OCI-LY7 (cell line): ENCODE results near the gene TMEM151A. TPM values are rescaled to one million over a fixed set of nuclear protein-coding genes. Genes with fewer than 3 reads are reported as not detected.
A peak's percentile ranks its signal among the peaks of the same experiment; 100 is the strongest.
"Not testable (repeated sequence)": the region's sequence is repeated elsewhere in the genome, so short reads cannot be mapped to it uniquely, and the experiment has no call there.

Experiments used
- BruUV-seq: library from RNA; stranded (reverse); fragments of 400-500 nt; replicated peaks from 2 replicates; lab custom pipeline; 2021; lab: Mats Ljungman, UMichigan
- CTCF ChIA-PET: fragments of 300-600 bp; sonication (Branson Sonifier 250); formaldehyde crosslinking; loops from one replicate; lab custom pipeline; 2022; ENCODE audit warnings: antibody characterized with exemption; ENCODE audit not compliant: unreplicated experiment; lab: Charles Lee
- POLR2A ChIA-PET: fragments of 300-600 bp; sonication (Branson Sonifier 250); formaldehyde crosslinking; loops from one replicate; lab custom pipeline; 2022; ENCODE audit warnings: antibody characterized with exemption; lab: Charles Lee
- DNase-seq: peaks from one replicate; pipeline ENCODE4 v3.0.0-alpha.2; 2015; ENCODE audit warnings: low spot score
- H2AFZ ChIP-seq: fragments of 200-600 bp; sonication (generic), shearing (Covaris generic); 2 replicates; pipeline ENCODE4 v1.6.1; 2014; ENCODE audit warnings: mild to moderate bottlenecking, antibody characterized with exemption, low read length, moderate library complexity
- H3K27ac ChIP-seq: fragments of 200-600 bp; sonication (generic); 2 replicates; pipeline ENCODE4 v1.5.1; 2014; ENCODE audit warnings: mixed run types, low read depth, mild to moderate bottlenecking, moderate library complexity, low read length, inconsistent platforms; ENCODE audit not compliant: poor library complexity, severe bottlenecking
- H3K36me3 ChIP-seq: fragments of 200-600 bp; sonication (generic); 2 replicates; pipeline ENCODE4 v1.6.1; 2014; ENCODE audit warnings: mild to moderate bottlenecking, antibody characterized with exemption, low read length, moderate library complexity, mixed read lengths; ENCODE audit not compliant: insufficient read depth
- H3K4me1 ChIP-seq: fragments of 200-600 bp; sonication (generic); 2 replicates; pipeline ENCODE4 v1.5.1; 2014; ENCODE audit warnings: mild to moderate bottlenecking, low read length; ENCODE audit not compliant: insufficient read depth, poor library complexity, severe bottlenecking
- H3K4me2 ChIP-seq: fragments of 200-600 bp; sonication (generic); 2 replicates; pipeline ENCODE4 v1.6.1; 2014; ENCODE audit warnings: mild to moderate bottlenecking, low read length
- H3K4me3 ChIP-seq: fragments of 200-600 bp; sonication (generic); 2 replicates; pipeline ENCODE4 v1.5.1; 2014; ENCODE audit warnings: mild to moderate bottlenecking, low read depth, low read length; ENCODE audit not compliant: poor library complexity, severe bottlenecking
- H3K79me2 ChIP-seq: fragments of 200-600 bp; sonication (generic); 2 replicates; pipeline ENCODE4 v1.6.1; 2016; ENCODE audit warnings: low read depth, mild to moderate bottlenecking, low read length, moderate library complexity, mixed read lengths; ENCODE audit not compliant: insufficient read depth
- H3K9me2 ChIP-seq: fragments of 200-600 bp; sonication (generic); 2 replicates; pipeline ENCODE4 v1.6.1; 2016; ENCODE audit warnings: mild to moderate bottlenecking, low read length, mixed read lengths; ENCODE audit not compliant: insufficient read depth
- H3K9me3 ChIP-seq: fragments of 200-600 bp; sonication (generic); 2 replicates; pipeline ENCODE4 v1.6.1; 2014; ENCODE audit warnings: mild to moderate bottlenecking, mixed run types, low read length, mixed read lengths
- H4K20me1 ChIP-seq: fragments of 200-600 bp; sonication (generic); 2 replicates; pipeline ENCODE4 v1.6.1; 2014; ENCODE audit warnings: mild to moderate bottlenecking, antibody characterized with exemption, low read length, moderate library complexity, mixed read lengths; ENCODE audit not compliant: insufficient read depth
- CTCF ChIP-seq: fragments of 200-600 bp; sonication (generic); conservative IDR thresholded peaks from 2 replicates; pipeline ENCODE4 v1.5.1; 2014; ENCODE audit warnings: mild to moderate bottlenecking, antibody characterized with exemption, low read length, moderate library complexity, mixed read lengths
- EZH2phosphoT487 ChIP-seq: fragments of 200-600 bp; sonication (generic); IDR thresholded peaks from 2 replicates; pipeline ENCODE4 v1.6.1; 2018; ENCODE audit warnings: low read depth, borderline replicate concordance, mild to moderate bottlenecking, mixed run types, antibody characterized with exemption, low read length, moderate library complexity, mixed read lengths
- intact Hi-C: fragments of 100-400 bp; cut with micrococcal nuclease; formaldehyde crosslinking; loops from one replicate; pipeline ENCODE4 v1.10.0; 2022; ENCODE audit not compliant: unreplicated experiment
- total RNA-seq, 2 experiments: library from RNA; depleted of rRNA in 1 of 2; stranded (reverse); fragments of >200 nt in 1 of 2; shearing (Covaris generic) in 1 of 2; gene quantifications; 2 replicates each; pipeline ENCODE4 v1.2.3, GENCODE V29; 2014 to 2022

TMEM151A gene
- total RNA-seq, 2 experiments from 2014 or later: not detected

- ChIA-PET POLR2A (interaction anchor here (0.6 to 1.2 kb wide), 2 partner anchors 32 to 39 kb away, joined by 3 read pairs; no protein-coding TSS in a partner anchor), CTCF (interaction anchor here (0.9 to 1.0 kb wide), 2 partner anchors 51 to 54 kb away, joined by 3 to 4 read pairs; partner anchors contain the start of gene SLC29A2)
- BruUV-seq: no TSS peak
- Histone ChIP-seq H3K27ac (peak overlapping the region; percentile 83), H3K4me2 (peak overlapping the region; percentile 81), H3K36me3 (no peaks in the 10 kb centered on the region), H3K4me3 (peak overlapping the region; percentile 49), H3K79me2 (no peaks in the 10 kb centered on the region), H3K4me1 (peaks cover 36% of the 10 kb centered on the region), H4K20me1 (no peaks in the 10 kb centered on the region), H3K9me3 (no peaks in the 10 kb centered on the region), H3K9me2 (no peaks in the 10 kb centered on the region), H2AFZ (peak overlapping the region; percentile 83)
- intact Hi-C loops: no loop called here
- peak; percentile 80 for DNase-seq
- no peak for TF ChIP-seq EZH2phosphoT487
- no peak for TF ChIP-seq CTCF
These were observed 26.3 kb downstream of the TMEM151A start for GRCh38 chr11:66317723-66318599.

GRCh38 chr11:66318600-66318970 is 26.9 kb downstream of the TMEM151A start:
- H3K4me2 ChIP-seq: peak overlapping the region; percentile 81
- intact Hi-C loops: no loop called here
- no peaks in the 10 kb centered on the region for H3K9me2 ChIP-seq
- H3K79me2 ChIP-seq: no peaks in the 10 kb centered on the region
- ChIA-PET POLR2A (interaction anchor here (1.2 kb wide), 1 partner anchor 32 kb away, joined by 3 read pairs; no protein-coding TSS in a partner anchor), CTCF (interaction anchor here (0.9 kb wide), 1 partner anchor 53 kb away, joined by 3 read pairs; the partner anchor contains the start of gene SLC29A2)
- H3K36me3 ChIP-seq: no peaks in the 10 kb centered on the region
- no peaks in the 10 kb centered on the region for H4K20me1 ChIP-seq
- H3K9me3 ChIP-seq: no peaks in the 10 kb centered on the region
- no peak for DNase-seq
- H3K4me1 ChIP-seq: peaks cover 30% of the 10 kb centered on the region
- BruUV-seq: no TSS peak
- H2AFZ ChIP-seq: peak overlapping the region; percentile 83
- TF ChIP-seq EZH2phosphoT487 (no peak), CTCF (no peak)
- peak overlapping the region; percentile 49 for H3K4me3 ChIP-seq
- H3K27ac ChIP-seq: peak overlapping the region; percentile 83

- H3K9me2 ChIP-seq, DNase-seq, BruUV-seq, H3K9me3 ChIP-seq, H4K20me1 ChIP-seq, POLR2A ChIA-PET, H2AFZ ChIP-seq, H3K27ac ChIP-seq, H3K36me3 ChIP-seq, intact Hi-C loops, H3K79me2 ChIP-seq, H3K4me3 ChIP-seq, H3K4me2 ChIP-seq, CTCF ChIA-PET: not testable (repeated sequence)
- H3K4me1 ChIP-seq: peaks cover 35% of the 10 kb centered on the region
These were observed 28.6 kb downstream of the TMEM151A start for GRCh38 chr11:66320289-66320688.

- CTCF ChIA-PET, H3K4me2 ChIP-seq, H3K79me2 ChIP-seq, BruUV-seq, intact Hi-C loops, H4K20me1 ChIP-seq, H3K27ac ChIP-seq, H3K4me3 ChIP-seq, DNase-seq, H2AFZ ChIP-seq, H3K36me3 ChIP-seq, POLR2A ChIA-PET, H3K9me2 ChIP-seq, H3K9me3 ChIP-seq: not testable (repeated sequence)
- peaks cover 39% of the 10 kb centered on the region for H3K4me1 ChIP-seq
These were observed 29.1 kb downstream of the TMEM151A start for GRCh38 chr11:66320748-66321147.
